ENCODE data around the gene RGCC.
A peak's percentile ranks its signal among the peaks of the same experiment; 100 is the strongest.

DNA sequence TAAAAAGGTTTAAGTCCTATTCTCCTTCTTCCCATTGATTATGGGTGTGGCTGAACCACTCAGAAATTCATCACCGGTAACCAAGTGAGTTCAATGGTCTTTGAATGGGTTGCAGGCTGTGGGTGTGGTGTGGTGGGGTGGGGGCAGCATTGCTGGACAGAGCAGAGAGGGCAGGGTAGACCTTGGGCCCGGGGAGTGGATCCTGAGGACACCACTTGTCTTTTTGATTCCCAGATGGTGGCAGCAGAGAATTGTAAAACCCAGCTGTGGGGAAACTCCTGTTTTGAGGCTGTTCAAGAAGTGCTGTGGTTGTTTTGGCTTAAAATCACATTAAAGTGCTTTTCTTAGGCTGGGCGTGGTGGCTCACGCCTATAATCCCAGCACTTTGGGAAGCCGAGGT lies 45.8 kb upstream of the RGCC start:
- TF ChIP-seq, protein P1, sequence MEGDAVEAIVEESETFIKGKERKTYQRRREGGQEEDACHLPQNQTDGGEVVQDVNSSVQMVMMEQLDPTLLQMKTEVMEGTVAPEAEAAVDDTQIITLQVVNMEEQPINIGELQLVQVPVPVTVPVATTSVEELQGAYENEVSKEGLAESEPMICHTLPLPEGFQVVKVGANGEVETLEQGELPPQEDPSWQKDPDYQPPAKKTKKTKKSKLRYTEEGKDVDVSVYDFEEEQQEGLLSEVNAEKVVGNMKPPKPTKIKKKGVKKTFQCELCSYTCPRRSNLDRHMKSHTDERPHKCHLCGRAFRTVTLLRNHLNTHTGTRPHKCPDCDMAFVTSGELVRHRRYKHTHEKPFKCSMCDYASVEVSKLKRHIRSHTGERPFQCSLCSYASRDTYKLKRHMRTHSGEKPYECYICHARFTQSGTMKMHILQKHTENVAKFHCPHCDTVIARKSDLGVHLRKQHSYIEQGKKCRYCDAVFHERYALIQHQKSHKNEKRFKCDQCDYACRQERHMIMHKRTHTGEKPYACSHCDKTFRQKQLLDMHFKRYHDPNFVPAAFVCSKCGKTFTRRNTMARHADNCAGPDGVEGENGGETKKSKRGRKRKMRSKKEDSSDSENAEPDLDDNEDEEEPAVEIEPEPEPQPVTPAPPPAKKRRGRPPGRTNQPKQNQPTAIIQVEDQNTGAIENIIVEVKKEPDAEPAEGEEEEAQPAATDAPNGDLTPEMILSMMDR (IDR thresholded peaks at IDR 0.05), result peak in 2 of 4 donors; percentile 18 to 27
- no peak for TF ChIP-seq POLR2A (IDR thresholded peaks at IDR 0.05)
